HepG2 (cell line): ENCODE measurements around the gene CASS4. TPM values are rescaled to one million over a fixed set of nuclear protein-coding genes. Genes with fewer than 3 reads are reported as not detected.
A peak's percentile ranks its signal among the peaks of the same experiment; 100 is the strongest.
"Not testable (repeated sequence)": the region's sequence is repeated elsewhere in the genome, so short reads cannot be mapped to it uniquely, and the experiment has no call there.

Experiments used
- ATAC-seq: fragments of 200-7000 bp; cut with Tn5 transposase; 3 replicates; pipeline ENCODE4 v1.9.1; 2020; ENCODE audit warnings: mild to moderate bottlenecking, moderate library complexity
- BruUV-seq: library from RNA; stranded (reverse); fragments of 400-500 nt; replicated peaks from 2 replicates; lab custom pipeline; 2021; lab: Mats Ljungman, UMichigan
- CTCF ChIA-PET: fragments of 300-600 bp; formaldehyde crosslinking; extraction: SDS; loops from one replicate; lab custom pipeline; 2021; ENCODE audit warnings: low total read pairs, inconsistent platforms, low intra/inter-chr PET ratio; lab: Yijun Ruan, JAX
- POLR2A ChIA-PET: fragments of 350-600 bp; sonication (Branson Sonifier 250); formaldehyde crosslinking; loops from one replicate; lab custom pipeline; 2020; ENCODE audit warnings: antibody characterized with exemption, inconsistent platforms; lab: Yijun Ruan, JAX
- DNase-seq: peaks from one replicate; pipeline ENCODE4 v3.0.0-alpha.2; 2015; ENCODE audit warnings: low spot score
- FAIRE-seq: peaks from 3 replicates; lab custom pipeline; 2011; peaks lifted over from hg19 to GRCh38; lab: Jason Lieb, UNC
- H2AFZ ChIP-seq: one replicate; pipeline ENCODE4 v1.6.1; 2011; ENCODE audit warnings: low read length, inconsistent platforms
- H3K27ac ChIP-seq: fragments of 300-600 bp; 3 replicates; pipeline ENCODE4 v1.8.0; 2011; ENCODE audit warnings: mixed run types, mild to moderate bottlenecking, mixed read lengths, low read length, inconsistent platforms; ENCODE audit not compliant: insufficient read depth; ENCODE audit errors: extremely low read length
- H3K27me3 ChIP-seq, 2 experiments: fragments of 200-600 bp in 1 of 2; 2 replicates in 1 of 2; 3 replicates in 1 of 2; pipeline versions ENCODE4 v1.6.0 to v1.8.0; 2011; ENCODE audit warnings: low read length in 2 of 2, mild to moderate bottlenecking in 2 of 2, moderate library complexity in 2 of 2, inconsistent platforms in 1 of 2; ENCODE audit not compliant: insufficient read depth in 2 of 2, control insufficient read depth in 1 of 2
- H3K36me3 ChIP-seq, 2 experiments: fragments of 200-600 bp in 1 of 2; replicated peaks in 1 of 2; 2 replicates in 1 of 2; 3 replicates in 1 of 2; pipeline versions ENCODE4 v1.5.1 to v1.8.0; 2011; ENCODE audit warnings: low read length in 2 of 2, inconsistent platforms in 1 of 2; ENCODE audit not compliant: insufficient read depth in 2 of 2, control insufficient read depth in 1 of 2
- H3K4me1 ChIP-seq: 2 replicates; pipeline ENCODE4 v1.5.1; 2012; ENCODE audit warnings: low read length, inconsistent platforms; ENCODE audit not compliant: insufficient read depth
- H3K4me2 ChIP-seq: 2 replicates; pipeline ENCODE4 v1.6.0; 2011; ENCODE audit warnings: low read depth, low read length, inconsistent platforms
- H3K4me3 ChIP-seq, 3 experiments: fragments of 200-600 bp in 1 of 3; sonication (generic), shearing (Covaris generic) in 1 of 3; replicated peaks in 1 of 3; 2 replicates each; pipeline ENCODE4 v1.5.1; 2011 to 2016; ENCODE audit warnings: low read length in 3 of 3, inconsistent platforms in 2 of 3, low read depth in 2 of 3, mild to moderate bottlenecking in 2 of 3, control low read depth in 1 of 3, mixed read lengths in 1 of 3; ENCODE audit not compliant: insufficient read depth in 1 of 3
- H3K79me2 ChIP-seq: one replicate; pipeline ENCODE4 v1.6.1; 2011; ENCODE audit warnings: low read length, inconsistent platforms; ENCODE audit not compliant: insufficient read depth
- H3K9ac ChIP-seq: 2 replicates; pipeline ENCODE4 v1.6.0; 2011; ENCODE audit warnings: mild to moderate bottlenecking, low read depth, low read length, inconsistent platforms; ENCODE audit not compliant: insufficient read depth
- H3K9me3 ChIP-seq: 2 replicates; pipeline ENCODE4 v1.5.1; 2012; ENCODE audit warnings: mild to moderate bottlenecking, low read length
- H4K20me1 ChIP-seq: 2 replicates; pipeline ENCODE4 v1.6.0; 2011; ENCODE audit warnings: inconsistent platforms, mild to moderate bottlenecking, low read length, moderate library complexity; ENCODE audit not compliant: insufficient read depth
- CEBPB ChIP-seq: IDR thresholded peaks from 2 replicates; pipeline ENCODE4 v1.6.1; 2011; ENCODE audit warnings: low read depth, low read length, improper control_type of control experiment, borderline replicate concordance
- HOXA9 ChIP-seq: sonication (generic); formaldehyde crosslinking; IDR thresholded peaks from 2 replicates; pipeline ENCODE4 v1.8.1; 2022; ENCODE audit warnings: missing genetic modification reagents, mild to moderate bottlenecking, moderate library complexity, borderline replicate concordance
- NPAS2 ChIP-seq: sonication (generic); formaldehyde crosslinking; IDR thresholded peaks from 2 replicates; pipeline ENCODE4 v1.8.0; 2022; ENCODE audit warnings: mild to moderate bottlenecking, missing genetic modification reagents, borderline replicate concordance
- POLR2A ChIP-seq, 2 experiments: IDR thresholded peaks; 2 replicates each; pipeline ENCODE4 v1.6.1; 2011; ENCODE audit warnings: low read depth in 2 of 2, low read length in 2 of 2, mild to moderate bottlenecking in 1 of 2, moderate library complexity in 1 of 2; ENCODE audit not compliant: insufficient read depth in 1 of 2
- RBFOX2 ChIP-seq: fragments of 200-400 bp; formaldehyde crosslinking; IDR thresholded peaks from 2 replicates; pipeline ENCODE4 v1.6.1; 2017; ENCODE audit warnings: low read depth, mild to moderate bottlenecking, low read length
- RXRB ChIP-seq: IDR thresholded peaks from 2 replicates; pipeline ENCODE4 v1.6.1; 2016; ENCODE audit warnings: borderline replicate concordance, missing genetic modification reagents, missing compliant biosample characterization
- SAFB2 ChIP-seq: sonication (generic); formaldehyde crosslinking; IDR thresholded peaks from 2 replicates; pipeline ENCODE4 v1.5.1; 2020; ENCODE audit warnings: missing genetic modification reagents, low read depth, mild to moderate bottlenecking, borderline replicate concordance
- SMAD1 ChIP-seq: sonication (generic); formaldehyde crosslinking; IDR thresholded peaks from 2 replicates; pipeline ENCODE4 v1.4.0; 2020; ENCODE audit warnings: missing genetic modification reagents, low read depth, mild to moderate bottlenecking, borderline replicate concordance
- TCF12 ChIP-seq, 2 experiments: fragments of 450-650 bp in 1 of 2; sonication (generic) in 1 of 2; formaldehyde crosslinking in 1 of 2; IDR thresholded peaks; 2 replicates each; pipeline versions ENCODE4 v1.6.1 to v1.8.0; 2017 to 2022; ENCODE audit warnings: antibody characterized with exemption in 1 of 2, mild to moderate bottlenecking in 1 of 2, missing genetic modification reagents in 1 of 2, moderate library complexity in 1 of 2
- ZNF230 ChIP-seq: sonication (generic); formaldehyde crosslinking; IDR thresholded peaks from 2 replicates; pipeline ENCODE4 v1.4.0; 2020; ENCODE audit warnings: mild to moderate bottlenecking, missing genetic modification reagents
- ZNF446 ChIP-seq: sonication (generic); formaldehyde crosslinking; IDR thresholded peaks from 2 replicates; pipeline ENCODE4 v1.5.0; 2020; ENCODE audit warnings: mild to moderate bottlenecking, missing genetic modification reagents
- ZNF569 ChIP-seq: sonication (generic); formaldehyde crosslinking; IDR thresholded peaks from 2 replicates; pipeline ENCODE4 v1.5.0; 2020; ENCODE audit warnings: mild to moderate bottlenecking, missing genetic modification reagents, moderate library complexity, borderline replicate concordance
- WGBS: methylation state at CpG from one replicate; pipeline ENCODE4 v1.1.6; 2017; ENCODE audit warnings: low lambda C conversion rate; 5-methylcytosine and 5-hydroxymethylcytosine counted together
- in situ Hi-C: cut with HindIII; loops from 2 replicates; pipeline ENCODE4 v1.10.0; 2017; ENCODE audit warnings: low pct_unique_long_range_greater_than_20kb; ENCODE audit not compliant: extremely low pct_ligation_motif_present
- intact Hi-C: fragments of 100-400 bp; cut with micrococcal nuclease; formaldehyde crosslinking; loops from one replicate; pipeline ENCODE4 v1.10.0; 2022; ENCODE audit not compliant: unreplicated experiment
- polyA plus RNA-seq, 8 experiments: library from polyadenylated mRNA; depleted of rRNA in 3 of 8; stranded (reverse) in 7 of 8; unstranded in 1 of 8; fragments of >200 nt; fragmentation: Illumina TruSeq in 4 of 8; extraction: Trizol in 4 of 8; gene quantifications; 2 replicates each; pipeline versions ENCODE4 v1.2.1 to v1.2.3, GENCODE V29; 2011 to 2016; ENCODE audit warnings: low read depth in 4 of 8, missing spikeins in 1 of 8, mixed read lengths in 1 of 8; ENCODE audit not compliant: insufficient read depth in 1 of 8
- total RNA-seq, 5 experiments: library from RNA; depleted of rRNA; stranded (reverse); fragments of >200 nt; fragmentation: Illumina TruSeq; extraction: Trizol; gene quantifications; 2 replicates each; pipeline ENCODE4 v1.2.3, GENCODE V29; 2016; ENCODE audit warnings: low read depth in 1 of 5

The CASS4 gene
- total and polyA plus RNA-seq, 2 of the 13 experiments (the other 11 are each of a cell fraction or from before 2014, with no cell fraction given), result 0.17 to 0.49 TPM

DNA sequence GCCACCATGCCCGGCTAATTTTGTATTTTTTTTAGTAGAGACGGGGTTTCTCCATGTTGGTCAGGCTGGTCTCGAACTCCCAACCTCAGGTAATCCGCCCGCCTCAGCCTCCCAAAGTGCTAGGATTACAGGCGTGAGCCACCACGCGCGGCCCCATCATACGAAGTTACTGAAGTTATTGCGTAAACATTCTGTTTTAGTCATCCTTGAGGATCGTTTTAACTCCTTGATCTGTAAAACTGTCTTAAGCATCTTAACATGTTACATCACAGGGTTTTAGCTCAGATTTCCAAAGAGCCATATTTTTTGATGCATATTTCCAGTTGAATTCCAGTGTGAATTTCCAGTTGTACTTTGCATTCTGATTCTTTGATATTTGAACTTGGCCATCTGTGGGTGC lies 6.7 kb upstream of the CASS4 start:
- WGBS, result 98% methylated on average over 12 of the region's 12 CpGs
- DNase-seq, H3K79me2 ChIP-seq, FAIRE-seq, ATAC-seq, H4K20me1 ChIP-seq, H3K9me3 ChIP-seq, H3K4me3 ChIP-seq, H3K9ac ChIP-seq, intact Hi-C loops, H3K27ac ChIP-seq, H3K27me3 ChIP-seq, H3K4me2 ChIP-seq, CTCF ChIA-PET, H2AFZ ChIP-seq, in situ Hi-C loops, BruUV-seq: not testable (repeated sequence)
- TF ChIP-seq CEBPB, result peak; percentile 75
- TF ChIP-seq RBFOX2, result 0 out of 2 replicates have a peak, but pooled peaks have one; percentile 9
- Histone ChIP-seq H3K36me3 (peaks cover 23 to 59% of the 10 kb centered on the region in 2 experiments), H3K4me1 (peaks cover 12% of the 10 kb centered on the region)
- POLR2A ChIA-PET, result interaction anchor here (2.0 kb wide), 1 partner anchor 13 kb away, joined by 5 read pairs; the partner anchor contains the start of genes AURKA and CSTF1

DNA sequence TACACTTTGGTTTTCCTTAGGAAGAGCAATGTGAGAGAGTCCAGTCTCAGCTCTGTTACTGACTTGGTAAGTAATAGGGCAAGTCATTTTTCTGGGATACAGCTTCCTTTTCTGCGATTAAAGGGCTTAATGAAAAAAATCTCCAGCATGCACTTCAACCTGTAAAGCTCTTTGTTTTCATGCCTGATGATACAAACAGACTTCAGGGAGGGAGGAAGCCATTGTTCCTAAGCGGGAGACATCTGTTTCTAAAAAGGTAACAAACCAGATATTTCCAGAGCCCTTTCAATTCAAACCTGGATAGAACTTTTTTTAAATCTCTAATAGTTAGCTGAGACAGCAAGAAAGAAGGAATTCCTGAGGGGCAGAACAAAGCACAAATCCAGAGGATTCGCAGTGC lies 5.2 kb upstream of the CASS4 start:
- intact Hi-C loops, result no loop called here
- no peak for ATAC-seq
- no peaks in the 10 kb centered on the region for H3K9me3 ChIP-seq
- ChIA-PET CTCF (no interaction called here), POLR2A (interaction anchor here (0.6 to 2.0 kb wide), 3 partner anchors 15 to 48 kb away, joined by 3 to 5 read pairs (median 3); partner anchors contain the start of genes AURKA, CSTF1 and FAM210B)
- H3K79me2 ChIP-seq, result no peaks in the 10 kb centered on the region
- H3K27me3 ChIP-seq, result no peaks in the 10 kb centered on the region
- in situ Hi-C loops, result no loop called here
- H3K27ac ChIP-seq, result no peak overlapping the region
- no TSS peak for BruUV-seq
- H3K4me1 ChIP-seq, result peaks cover 22% of the 10 kb centered on the region
- no peak overlapping the region for H3K4me2 ChIP-seq
- FAIRE-seq, result no peak
- no peak overlapping the region for H3K9ac ChIP-seq
- no peak for TF ChIP-seq SMAD1 (CRISPR knock-in tag)
- TF ChIP-seq POLR2A (IDR thresholded peaks at IDR 0.05; ENCODE audit: insufficient read depth in 1 of 2, low read depth in 2 of 2, low read length in 2 of 2), result no peak
- no peak for TF ChIP-seq ZNF230
- no peak for TF ChIP-seq HOXA9 (CRISPR knock-in tag)
- TF ChIP-seq NPAS2, result no peak
- TF ChIP-seq RXRB, result no peak
- no peak for TF ChIP-seq TCF12 (IDR thresholded peaks at IDR 0.05)
- TF ChIP-seq TCF12 (CRISPR knock-in tag; IDR thresholded peaks at IDR 0.05), result no peak
- TF ChIP-seq ZNF569 (CRISPR knock-in tag), result no peak
- no peak for TF ChIP-seq SAFB2 (CRISPR knock-in tag)
- no peak for TF ChIP-seq ZNF446
- no peak overlapping the region for H3K4me3 ChIP-seq
- H4K20me1 ChIP-seq, result no peaks in the 10 kb centered on the region
- H3K36me3 ChIP-seq, result peaks cover 16 to 48% of the 10 kb centered on the region in 2 experiments
- no peak for DNase-seq
- no peak overlapping the region for H2AFZ ChIP-seq
- WGBS, result 97% methylated on average over 3 of the region's 3 CpGs
